ENCODE measurements around the gene IFT43. TPM values are rescaled to one million over a fixed set of nuclear protein-coding genes. Genes with fewer than 3 reads are reported as not detected.

Gene IFT43
- total RNA-seq, 1 donor, result 26.8 TPM

DNA sequence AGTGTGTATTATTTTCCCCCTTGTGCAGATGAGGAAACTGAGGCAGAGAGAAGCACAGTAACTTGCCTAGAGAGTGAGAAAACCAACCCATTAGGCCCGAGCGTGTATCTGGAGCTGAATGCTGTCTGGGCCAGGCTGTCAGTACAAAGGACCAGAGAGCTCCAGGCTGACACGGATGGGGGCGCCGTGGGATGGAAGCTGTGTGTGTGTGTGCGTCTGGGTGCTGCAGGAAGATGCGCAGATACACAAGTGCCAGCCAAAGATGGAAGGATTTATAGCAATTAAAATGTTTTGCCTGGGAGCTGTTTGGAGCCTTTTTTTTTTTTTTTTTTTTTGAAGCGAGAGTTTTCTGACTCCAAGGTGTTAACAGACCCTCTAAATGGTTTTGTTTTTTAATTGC, 112.5 kb downstream of the IFT43 start:
- no peak for DNase-seq (ENCODE audit: low read depth)
- no peak overlapping the region for H3K4me3 ChIP-seq (ENCODE audit: low read depth, low read length)
- TF ChIP-seq, protein P1, sequence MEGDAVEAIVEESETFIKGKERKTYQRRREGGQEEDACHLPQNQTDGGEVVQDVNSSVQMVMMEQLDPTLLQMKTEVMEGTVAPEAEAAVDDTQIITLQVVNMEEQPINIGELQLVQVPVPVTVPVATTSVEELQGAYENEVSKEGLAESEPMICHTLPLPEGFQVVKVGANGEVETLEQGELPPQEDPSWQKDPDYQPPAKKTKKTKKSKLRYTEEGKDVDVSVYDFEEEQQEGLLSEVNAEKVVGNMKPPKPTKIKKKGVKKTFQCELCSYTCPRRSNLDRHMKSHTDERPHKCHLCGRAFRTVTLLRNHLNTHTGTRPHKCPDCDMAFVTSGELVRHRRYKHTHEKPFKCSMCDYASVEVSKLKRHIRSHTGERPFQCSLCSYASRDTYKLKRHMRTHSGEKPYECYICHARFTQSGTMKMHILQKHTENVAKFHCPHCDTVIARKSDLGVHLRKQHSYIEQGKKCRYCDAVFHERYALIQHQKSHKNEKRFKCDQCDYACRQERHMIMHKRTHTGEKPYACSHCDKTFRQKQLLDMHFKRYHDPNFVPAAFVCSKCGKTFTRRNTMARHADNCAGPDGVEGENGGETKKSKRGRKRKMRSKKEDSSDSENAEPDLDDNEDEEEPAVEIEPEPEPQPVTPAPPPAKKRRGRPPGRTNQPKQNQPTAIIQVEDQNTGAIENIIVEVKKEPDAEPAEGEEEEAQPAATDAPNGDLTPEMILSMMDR (IDR thresholded peaks at IDR 0.05; ENCODE audit: insufficient read depth, low read length), result no peak

DNA sequence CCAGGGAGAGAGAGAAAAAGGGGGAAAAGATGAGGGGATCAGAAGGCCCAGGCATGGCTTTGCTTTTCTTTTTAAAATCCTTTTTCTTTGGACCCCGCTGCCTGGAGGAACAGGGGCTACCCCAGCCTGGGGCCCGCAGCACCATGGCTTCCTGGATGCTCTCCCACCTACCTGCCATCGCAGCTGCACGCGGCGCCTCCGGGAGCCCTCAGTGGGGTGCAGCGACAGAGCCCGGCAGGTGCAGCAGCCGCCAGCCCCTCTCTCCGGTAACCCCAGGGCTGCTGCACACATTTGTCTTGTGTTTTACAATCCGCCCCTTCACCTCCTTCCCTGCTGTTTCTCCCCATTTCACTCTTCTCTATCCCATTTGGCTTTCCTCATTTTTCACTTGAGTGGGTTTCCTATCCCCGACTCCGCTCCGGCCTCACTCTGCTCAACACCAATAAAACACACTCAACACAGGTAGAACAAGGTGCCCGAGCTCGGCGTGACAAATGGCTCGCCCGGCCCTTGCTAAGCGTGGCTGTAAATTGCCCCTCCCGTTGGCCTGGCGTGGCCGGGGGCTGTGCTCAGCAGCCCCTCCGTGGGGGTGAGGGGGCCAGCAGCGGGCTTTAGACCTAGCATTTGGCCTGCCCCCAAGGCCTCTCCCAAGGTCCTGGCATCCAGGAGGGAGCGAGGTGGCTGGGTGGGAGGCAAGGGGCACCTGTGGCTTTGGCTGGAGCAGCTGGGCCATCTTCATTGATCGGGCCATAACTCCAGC, 113.5 kb downstream of the IFT43 start:
- TF ChIP-seq, protein P1 (IDR thresholded peaks at IDR 0.05; ENCODE audit: insufficient read depth, low read length), result no peak
- H3K4me3 ChIP-seq (ENCODE audit: low read depth, low read length), result no peak overlapping the region
- no peak for DNase-seq (ENCODE audit: low read depth)

DNA sequence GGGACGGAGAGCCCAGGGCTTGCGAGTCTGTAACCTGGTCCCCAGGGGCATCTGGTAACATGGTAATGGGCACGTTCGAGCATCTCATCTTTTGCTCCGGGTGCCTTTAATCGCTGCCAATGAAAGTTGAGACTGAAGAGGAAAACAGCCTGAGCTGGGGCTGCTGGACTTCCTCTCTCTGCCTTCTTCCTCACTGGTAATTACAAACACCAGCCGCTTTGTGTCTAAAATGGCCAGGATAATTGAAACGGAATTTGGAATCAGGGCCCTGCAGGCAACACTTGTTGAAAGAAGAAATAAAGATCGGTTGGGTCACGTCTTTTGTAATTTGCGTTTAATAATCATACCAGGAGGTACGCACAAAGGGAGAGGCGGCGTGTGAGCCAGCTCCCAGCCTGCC, 114.7 kb downstream of the IFT43 start:
- DNase-seq (ENCODE audit: low read depth), result no peak
- H3K4me3 ChIP-seq (ENCODE audit: low read depth, low read length), result no peak overlapping the region
- TF ChIP-seq, protein P1 (IDR thresholded peaks at IDR 0.05; ENCODE audit: insufficient read depth, low read length), result no peak

DNA sequence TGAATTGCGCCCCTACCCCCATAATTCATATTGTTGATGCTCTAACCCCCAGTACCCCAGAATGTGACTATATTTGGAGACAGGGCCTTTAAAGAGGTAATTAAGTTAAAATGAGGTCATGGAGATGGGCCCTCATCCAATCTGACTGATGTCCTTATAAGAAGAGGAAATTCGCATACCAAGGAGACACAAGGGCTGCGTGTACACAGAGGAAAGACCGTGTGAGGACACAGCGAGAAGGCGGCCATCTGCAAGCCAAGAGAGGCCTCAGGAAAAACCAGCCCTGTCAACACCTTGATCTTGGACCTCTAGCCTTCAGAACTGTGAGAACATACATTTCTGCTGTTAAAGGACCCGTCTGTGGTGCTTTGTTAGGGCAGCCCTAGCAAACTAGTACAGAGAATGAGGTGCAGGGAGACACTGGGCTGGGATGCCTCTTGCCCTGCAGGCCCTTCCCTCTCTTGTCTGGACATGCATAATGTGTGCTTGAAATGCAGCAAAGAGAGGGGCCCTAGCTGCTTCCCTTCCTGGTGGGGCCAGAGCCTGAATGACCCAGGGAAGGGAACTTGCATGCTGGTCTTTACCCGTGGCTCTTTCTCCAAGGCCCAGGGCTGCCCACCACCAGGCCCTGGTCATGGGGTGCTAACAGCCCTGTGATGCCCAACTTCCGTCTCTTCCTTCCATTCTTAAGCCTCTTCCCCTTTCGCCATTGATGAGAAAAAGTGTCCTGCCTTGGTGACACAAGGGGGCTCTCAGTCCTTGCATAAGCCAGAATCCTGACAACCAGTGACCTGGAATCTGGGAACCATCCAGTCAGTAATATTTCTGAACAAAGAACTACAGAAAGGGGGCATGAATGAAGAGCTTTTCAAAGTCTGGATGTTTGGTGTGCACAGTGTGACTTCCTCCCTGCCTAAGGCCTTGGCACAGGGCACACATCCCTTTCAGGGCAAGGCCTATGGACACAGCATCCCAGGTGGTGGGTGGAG, 116.1 kb downstream of the IFT43 start:
- TF ChIP-seq, protein P1 (IDR thresholded peaks at IDR 0.05; ENCODE audit: insufficient read depth, low read length), result no peak
- no peak for DNase-seq (ENCODE audit: low read depth)
- no peak overlapping the region for H3K4me3 ChIP-seq (ENCODE audit: low read depth, low read length)

DNA sequence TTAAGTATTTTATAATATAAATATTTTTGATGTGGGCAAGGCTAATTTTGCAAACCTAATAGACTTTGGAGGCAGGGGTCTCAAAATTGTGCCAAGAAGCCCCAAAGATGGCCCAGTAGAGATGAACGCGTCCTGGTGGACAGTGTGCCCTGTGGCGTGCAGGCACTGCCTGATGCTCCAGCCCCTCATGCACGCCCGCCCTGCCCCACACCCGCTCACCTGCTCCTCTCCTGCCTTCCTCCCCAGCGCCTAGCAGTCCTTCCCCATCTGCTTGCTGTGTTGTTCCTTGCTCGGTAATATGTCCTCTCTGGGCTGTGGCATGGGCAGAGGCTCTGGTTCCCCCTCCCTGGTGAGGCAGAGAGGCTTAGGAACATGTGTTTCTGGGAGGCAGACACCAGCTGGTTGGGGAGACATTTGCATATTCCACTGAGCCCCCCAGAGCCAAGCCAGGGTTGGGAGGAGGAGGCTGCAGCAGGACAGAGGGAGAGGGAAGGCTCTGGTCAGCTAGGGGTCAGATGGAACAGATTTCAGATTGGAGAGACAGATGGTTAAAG, 119.3 kb downstream of the IFT43 start:
- TF ChIP-seq, protein P1 (IDR thresholded peaks at IDR 0.05; ENCODE audit: insufficient read depth, low read length), result no peak
- H3K4me3 ChIP-seq (ENCODE audit: low read depth, low read length), result no peak overlapping the region
- DNase-seq (ENCODE audit: low read depth), result no peak

DNA sequence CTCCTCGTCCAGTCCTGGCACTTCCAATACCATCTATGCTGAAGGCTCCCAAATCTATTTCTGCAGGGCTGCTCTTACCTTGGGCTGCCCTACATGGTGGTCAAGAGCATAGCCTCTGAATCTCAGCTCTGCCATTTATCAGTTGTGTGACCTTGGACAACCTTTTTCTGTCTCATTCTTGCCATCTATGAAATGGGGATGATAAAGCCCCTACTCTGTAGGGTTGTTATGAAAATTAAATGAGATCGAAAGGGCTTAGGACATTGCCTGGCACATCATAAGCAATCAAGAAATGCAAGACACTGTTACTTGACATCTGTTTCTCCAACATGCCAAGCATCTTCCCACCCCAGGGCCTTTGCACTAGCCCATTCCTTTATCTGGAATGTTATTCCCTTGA, 120.6 kb downstream of the IFT43 start:
- TF ChIP-seq, protein P1 (IDR thresholded peaks at IDR 0.05; ENCODE audit: insufficient read depth, low read length), result no peak
- DNase-seq (ENCODE audit: low read depth), result no peak
- no peak overlapping the region for H3K4me3 ChIP-seq (ENCODE audit: low read depth, low read length)
